Muscle layer of colon (tissue), 2 donors: ENCODE data around the gene FKBP1A.

ENCODE experiments used
- H3K27ac ChIP-seq: one replicate; pipeline ENCODE4 v1.7.0; 2013; ENCODE audit warnings: low read depth, mild to moderate bottlenecking, low read length, moderate library complexity
- H3K27me3 ChIP-seq, 2 donors: one replicate each; pipeline ENCODE4 v1.7.0; 2013; ENCODE audit warnings: low read length in 2 of 2, mild to moderate bottlenecking in 2 of 2; ENCODE audit not compliant: insufficient read depth in 2 of 2, control insufficient read depth in 1 of 2
- H3K36me3 ChIP-seq: one replicate; pipeline ENCODE4 v1.7.0; 2013; ENCODE audit warnings: mild to moderate bottlenecking, low read length; ENCODE audit not compliant: insufficient read depth
- H3K4me1 ChIP-seq: one replicate; pipeline ENCODE4 v1.7.0; 2013; ENCODE audit warnings: mild to moderate bottlenecking, low read length; ENCODE audit not compliant: insufficient read depth
- H3K4me3 ChIP-seq, 2 donors: one replicate each; pipeline ENCODE4 v1.7.0; 2013; ENCODE audit warnings: low read length in 2 of 2, low read depth in 1 of 2, mild to moderate bottlenecking in 1 of 2, moderate library complexity in 1 of 2
- H3K9ac ChIP-seq: one replicate; pipeline ENCODE4 v1.7.0; 2013; ENCODE audit warnings: low read length
- H3K9me3 ChIP-seq: one replicate; pipeline ENCODE4 v1.7.0; 2013; ENCODE audit warnings: mild to moderate bottlenecking, low read length
- donor health status: abdominal sarcoma.
- donor health status: Adenocarcinoma of cecum.

The FKBP1A gene

DNA sequence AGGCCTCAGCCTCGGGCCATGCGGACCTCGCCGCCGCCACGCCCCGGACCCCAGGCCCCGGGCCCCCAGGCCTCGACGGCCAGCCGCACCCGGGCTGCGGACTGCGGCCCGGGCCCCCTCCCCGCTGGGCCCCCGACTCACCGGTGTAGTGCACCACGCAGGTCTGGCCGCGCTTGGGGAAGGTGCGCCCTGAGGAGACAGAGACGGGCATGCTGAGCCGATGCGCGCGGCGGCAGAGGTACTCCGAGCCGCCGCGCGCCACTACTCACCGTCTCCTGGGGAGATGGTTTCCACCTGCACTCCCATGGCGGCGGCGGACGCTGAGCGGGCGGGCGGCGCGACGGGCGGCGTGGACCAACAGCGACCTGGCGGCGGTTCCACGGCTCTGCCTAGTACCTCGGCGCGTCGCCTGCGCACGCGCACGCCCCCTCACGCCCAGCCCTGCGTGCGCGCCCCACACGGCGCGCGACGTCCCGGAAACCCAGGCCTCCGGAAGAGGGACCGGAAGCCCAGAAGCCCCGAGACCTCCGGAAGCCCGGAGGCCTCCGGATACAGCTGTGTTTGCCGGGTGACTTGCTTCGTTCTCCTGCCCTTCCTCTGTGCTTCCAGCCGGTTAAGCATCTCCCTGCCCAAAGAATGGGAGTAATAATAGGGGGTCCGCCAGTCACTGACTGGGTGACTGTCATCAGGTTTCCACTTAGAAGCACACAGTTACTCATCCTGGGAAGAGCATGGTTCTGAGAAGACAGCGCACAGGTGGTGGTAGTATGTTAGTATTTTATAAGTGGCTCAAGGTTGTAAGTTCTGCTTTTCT, at the start of gene FKBP1A:
TSS of gene FKBP1A (minus strand) at position 362 of the 814 bp plus-strand sequence. CDS start at position 306, 56 bp downstream.
- Histone ChIP-seq H3K4me1 (peaks cover 41% of the 10 kb centered on the region), H3K9me3 (no peaks in the 10 kb centered on the region), H3K9ac (peak within 1 kb of the TSS; percentile 78), H3K36me3 (no peaks in the 10 kb centered on the region), H3K27me3 (peaks cover 0 to 4% of the 10 kb centered on the region in 2 donors), H3K27ac (peak within 1 kb of the TSS; percentile 91), H3K4me3 (peak within 1 kb of the TSS; percentile 88 to 89)

DNA sequence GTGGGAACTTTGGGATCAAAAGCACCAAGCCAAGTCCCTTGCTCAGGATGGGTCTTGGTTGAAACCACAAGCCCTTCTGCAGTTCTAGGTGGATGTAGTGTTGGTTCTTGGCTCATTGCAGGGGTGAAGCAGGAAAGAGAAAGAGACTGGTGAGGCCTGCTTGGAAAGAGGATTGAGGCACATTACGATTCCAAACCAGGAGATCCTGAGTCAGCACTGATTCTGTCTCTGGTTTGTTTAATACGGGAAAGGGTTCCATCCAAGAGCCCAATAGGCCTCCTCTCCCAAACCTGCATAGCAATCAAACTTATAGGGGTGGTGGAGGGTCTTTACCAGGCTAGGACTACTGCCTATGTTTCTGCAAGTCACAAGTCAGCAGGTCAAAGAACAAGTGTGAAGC, 49.5 kb upstream of the FKBP1A start:
- Histone ChIP-seq H3K36me3 (peaks cover 65% of the 10 kb centered on the region), H3K9me3 (no peaks in the 10 kb centered on the region), H3K27me3 (no peaks in the 10 kb centered on the region), H3K9ac (no peak overlapping the region), H3K27ac (no peak overlapping the region), H3K4me1 (no peaks in the 10 kb centered on the region), H3K4me3 (no peak overlapping the region)

DNA sequence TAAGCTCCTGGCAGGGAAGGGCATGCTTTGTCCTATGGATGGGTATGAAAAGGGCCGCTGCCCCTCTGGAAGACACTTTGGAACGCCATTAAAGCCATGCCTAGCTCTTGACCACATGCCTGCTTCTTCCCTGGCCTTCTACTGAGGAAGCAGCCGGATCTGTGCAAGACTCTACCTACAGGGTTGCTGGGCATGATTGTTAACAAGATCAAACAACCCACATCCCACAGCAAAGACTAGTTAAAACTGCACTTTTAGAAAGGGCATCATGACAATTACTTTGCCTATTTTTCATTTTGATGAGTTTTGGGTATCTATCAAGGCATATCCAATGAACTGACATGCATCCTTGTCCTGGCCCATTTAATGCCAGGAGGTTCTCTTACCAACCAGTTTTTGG, 48.3 kb upstream of the FKBP1A start:
- no peaks in the 10 kb centered on the region for H3K27me3 ChIP-seq
- H3K36me3 ChIP-seq = peaks cover 54% of the 10 kb centered on the region
- no peak overlapping the region for H3K27ac ChIP-seq
- no peaks in the 10 kb centered on the region for H3K9me3 ChIP-seq
- H3K9ac ChIP-seq = no peak overlapping the region
- no peak overlapping the region for H3K4me3 ChIP-seq
- no peaks in the 10 kb centered on the region for H3K4me1 ChIP-seq

DNA sequence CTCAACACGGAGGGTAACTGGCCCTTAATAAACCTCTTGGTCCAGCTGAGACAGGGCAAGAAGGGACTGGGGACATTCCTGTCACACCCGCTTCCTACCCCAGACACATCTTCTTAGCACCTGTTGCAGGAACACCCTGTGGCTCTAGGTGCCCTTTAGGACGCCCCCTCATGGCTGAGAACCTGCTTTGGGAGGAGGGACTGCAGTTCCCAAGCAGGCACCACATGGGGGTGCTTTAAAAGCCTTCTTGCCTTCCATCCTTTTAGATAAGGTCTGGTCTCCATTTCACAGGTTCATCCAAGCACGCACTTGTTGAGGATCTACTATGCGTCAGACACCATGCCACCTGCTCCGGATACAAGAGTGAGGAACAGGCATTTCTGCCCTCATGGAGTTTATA, 47.2 kb upstream of the FKBP1A start:
- Histone ChIP-seq H3K4me1 (no peaks in the 10 kb centered on the region), H3K27me3 (no peaks in the 10 kb centered on the region), H3K9ac (no peak overlapping the region), H3K36me3 (peaks cover 42% of the 10 kb centered on the region), H3K4me3 (no peak overlapping the region), H3K27ac (no peak overlapping the region), H3K9me3 (no peaks in the 10 kb centered on the region)

DNA sequence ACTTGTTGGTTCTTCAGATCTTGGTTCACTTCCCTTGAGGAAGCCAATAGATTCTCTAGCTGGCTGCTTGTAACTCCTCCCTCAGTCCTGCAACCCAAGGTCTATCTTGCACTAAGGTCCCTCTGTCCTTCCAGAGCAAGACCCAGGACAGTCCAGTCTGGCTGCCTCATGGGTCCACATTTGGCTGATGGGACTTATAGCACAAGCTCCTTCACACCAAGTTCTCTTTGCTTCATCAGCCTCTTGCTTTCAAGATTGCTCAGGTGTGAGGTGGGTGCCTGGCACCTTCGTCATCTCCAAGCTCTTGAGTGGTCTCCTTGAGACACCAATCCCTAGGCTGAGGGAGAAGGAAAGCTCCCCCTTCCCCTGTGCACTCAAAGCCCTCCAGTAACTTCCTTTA, 45.5 kb upstream of the FKBP1A start:
- Histone ChIP-seq H3K9ac (no peak overlapping the region), H3K27ac (no peak overlapping the region), H3K4me3 (no peak overlapping the region), H3K27me3 (no peaks in the 10 kb centered on the region), H3K36me3 (peaks cover 26% of the 10 kb centered on the region), H3K9me3 (no peaks in the 10 kb centered on the region), H3K4me1 (no peaks in the 10 kb centered on the region)

DNA sequence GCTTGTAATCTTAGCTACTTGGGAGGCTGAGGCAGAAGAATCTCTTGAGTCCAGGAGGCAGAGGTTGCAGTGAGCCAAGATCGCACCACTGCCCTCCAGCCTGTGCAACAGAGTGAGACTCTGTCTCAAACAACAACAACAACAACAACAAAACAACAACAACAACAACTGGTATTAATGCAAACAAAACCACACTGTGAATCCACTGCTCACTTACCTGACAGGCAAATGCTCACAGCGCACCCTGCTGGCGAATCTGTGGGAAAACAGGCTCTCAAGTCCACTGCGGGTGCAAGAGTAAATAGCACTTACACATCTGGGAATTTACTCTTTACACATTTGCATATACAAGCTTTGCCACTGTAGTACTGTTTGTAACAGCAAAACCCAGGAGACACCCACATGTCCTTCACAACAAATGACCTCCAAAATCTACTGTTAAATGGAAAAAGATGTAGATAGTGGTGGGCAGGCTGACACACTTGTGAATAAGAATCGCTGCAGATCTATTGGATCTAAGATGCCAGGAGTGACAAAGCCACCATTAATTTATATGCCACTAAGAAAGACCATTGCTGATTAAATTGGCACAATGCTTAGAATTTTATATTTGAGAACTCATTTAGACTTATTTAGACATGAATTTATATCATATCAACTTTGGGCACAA, 44.5 kb upstream of the FKBP1A start:
- Histone ChIP-seq H3K9ac (no peak overlapping the region), H3K36me3 (peaks cover 16% of the 10 kb centered on the region), H3K27ac (no peak overlapping the region), H3K9me3 (no peaks in the 10 kb centered on the region), H3K27me3 (no peaks in the 10 kb centered on the region), H3K4me3 (no peak overlapping the region), H3K4me1 (no peaks in the 10 kb centered on the region)

DNA sequence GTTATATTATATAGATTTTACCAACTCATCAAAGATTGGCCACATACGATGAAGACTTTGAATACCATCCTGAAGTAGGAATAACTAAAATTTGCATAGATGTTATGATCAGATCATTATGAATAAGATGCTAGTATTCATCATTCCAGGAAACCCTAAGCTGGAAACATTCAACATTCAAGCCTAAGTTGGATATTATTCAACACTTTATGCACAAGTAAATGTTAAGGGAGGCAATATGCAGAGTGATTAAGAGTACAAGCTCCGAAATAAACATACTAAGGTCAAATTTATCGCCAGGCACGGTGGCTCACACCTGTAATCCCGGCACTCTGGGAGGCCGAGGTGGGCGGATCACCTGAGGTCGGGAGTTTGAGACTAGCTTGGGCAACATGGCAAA, 43.4 kb upstream of the FKBP1A start:
- H3K36me3 ChIP-seq = peaks cover 5% of the 10 kb centered on the region
- no peak overlapping the region for H3K27ac ChIP-seq
- no peaks in the 10 kb centered on the region for H3K27me3 ChIP-seq
- no peaks in the 10 kb centered on the region for H3K4me1 ChIP-seq
- H3K9ac ChIP-seq = no peak overlapping the region
- H3K9me3 ChIP-seq = no peaks in the 10 kb centered on the region
- H3K4me3 ChIP-seq = no peak overlapping the region

DNA sequence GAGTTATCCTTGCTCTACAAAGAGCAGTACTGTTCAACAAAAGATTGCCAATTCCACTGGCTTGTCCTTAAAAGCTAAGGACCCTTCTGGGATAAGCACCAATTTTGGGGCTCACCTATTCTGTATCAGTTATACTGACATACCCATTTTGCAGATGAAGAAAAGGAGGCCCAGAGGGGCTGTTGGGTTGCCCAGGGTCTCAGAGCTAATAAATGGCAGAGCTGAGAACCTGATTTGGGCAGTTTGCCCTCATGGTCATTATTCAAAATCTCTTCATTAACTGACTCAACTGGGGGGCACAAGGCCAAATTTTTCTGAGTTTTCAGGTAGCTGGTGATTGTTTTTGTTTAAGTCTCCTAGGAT, 42.5 kb upstream of the FKBP1A start:
- H3K9me3 ChIP-seq = no peaks in the 10 kb centered on the region
- no peaks in the 10 kb centered on the region for H3K27me3 ChIP-seq
- H3K27ac ChIP-seq = no peak overlapping the region
- no peak overlapping the region for H3K4me3 ChIP-seq
- no peaks in the 10 kb centered on the region for H3K4me1 ChIP-seq
- H3K36me3 ChIP-seq = peaks cover 4% of the 10 kb centered on the region
- no peak overlapping the region for H3K9ac ChIP-seq

DNA sequence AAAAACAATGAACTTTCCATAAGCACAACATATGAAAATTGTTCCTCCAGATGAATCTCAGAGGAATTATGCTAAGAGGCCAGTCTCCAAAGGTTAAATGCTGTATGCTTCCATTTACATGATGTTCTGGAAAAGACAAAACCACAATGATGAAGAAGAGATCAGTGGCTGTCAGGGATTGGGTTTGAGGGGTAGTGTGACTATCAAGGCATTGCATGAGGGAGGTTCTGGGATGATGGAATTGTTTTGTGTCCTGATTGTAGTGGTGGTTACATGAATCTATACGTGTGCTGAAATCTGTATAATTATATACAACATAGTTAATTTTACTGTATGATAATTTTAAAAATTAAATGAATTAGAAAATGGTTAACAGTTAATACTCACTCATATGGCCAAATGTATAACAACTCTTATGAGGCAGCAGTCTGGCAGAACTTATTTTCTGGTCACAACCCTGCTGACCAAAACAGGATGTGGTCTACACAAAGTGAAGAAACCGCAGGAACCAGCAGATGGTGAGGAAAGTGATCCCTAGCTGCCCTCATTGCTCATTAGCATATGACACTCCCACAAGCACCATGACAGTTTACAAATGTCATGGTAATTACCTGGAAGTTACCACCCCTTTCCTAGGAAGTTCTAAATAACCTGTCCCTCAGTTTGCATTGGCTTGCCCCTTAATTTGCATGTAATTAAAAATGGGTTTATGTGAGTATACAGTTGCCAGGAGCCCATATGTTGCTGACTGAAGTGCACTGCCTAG, 41.9 kb upstream of the FKBP1A start:
- H3K27me3 ChIP-seq = no peaks in the 10 kb centered on the region
- no peaks in the 10 kb centered on the region for H3K9me3 ChIP-seq
- no peak overlapping the region for H3K9ac ChIP-seq
- no peak overlapping the region for H3K4me3 ChIP-seq
- peaks cover 3% of the 10 kb centered on the region for H3K36me3 ChIP-seq
- H3K27ac ChIP-seq = no peak overlapping the region
- no peaks in the 10 kb centered on the region for H3K4me1 ChIP-seq

DNA sequence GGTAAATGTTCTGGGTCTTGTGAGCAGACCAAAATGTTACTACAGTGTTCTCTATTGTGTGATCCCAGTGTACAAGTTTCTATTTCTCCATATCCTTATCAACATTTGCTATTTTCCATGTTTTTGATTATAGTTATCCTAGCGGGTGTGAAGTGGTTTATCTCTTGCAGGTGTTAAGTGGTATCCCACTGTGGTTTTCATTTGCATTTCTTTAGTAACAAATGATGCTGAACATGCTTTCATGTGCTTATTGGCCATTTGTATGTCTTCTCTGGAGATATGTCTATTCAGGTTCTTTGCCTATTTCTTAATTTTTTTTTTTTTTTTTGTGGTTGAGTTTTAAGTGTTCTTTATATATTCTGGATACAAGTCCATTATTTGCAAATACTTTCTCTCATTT, 38.3 kb upstream of the FKBP1A start:
- Histone ChIP-seq H3K4me1 (no peaks in the 10 kb centered on the region), H3K4me3 (no peak overlapping the region), H3K36me3 (no peaks in the 10 kb centered on the region)

DNA sequence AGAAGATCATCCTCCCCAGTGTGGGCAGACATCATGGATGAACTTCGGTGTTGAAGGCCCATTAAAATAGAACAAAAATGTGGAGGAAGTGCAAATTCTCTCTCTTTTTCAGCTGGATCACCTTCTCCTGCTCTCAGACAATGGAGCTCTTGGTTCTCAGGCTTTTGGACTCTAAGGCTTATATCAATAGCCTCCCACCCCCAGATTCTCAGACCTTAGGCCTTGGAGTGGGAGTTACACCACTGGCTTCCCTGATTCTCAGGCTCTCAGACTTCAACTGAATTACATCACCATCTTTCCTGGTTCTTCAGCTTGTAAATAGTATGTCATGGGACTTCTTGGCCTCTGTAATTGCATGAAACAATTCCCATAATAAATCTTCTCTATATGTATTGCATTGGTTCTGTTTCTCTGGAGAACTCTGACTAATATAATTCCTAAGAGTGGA, 37.2 kb upstream of the FKBP1A start:
- H3K27me3 ChIP-seq = no peaks in the 10 kb centered on the region

More for the DNA sequence above, 38.3 kb upstream of the FKBP1A start:
- H3K9me3 ChIP-seq = no peaks in the 10 kb centered on the region
- no peak overlapping the region for H3K9ac ChIP-seq
- no peak overlapping the region for H3K27ac ChIP-seq
- H3K27me3 ChIP-seq = no peaks in the 10 kb centered on the region

More for the DNA sequence above, 37.2 kb upstream of the FKBP1A start:
- H3K27ac ChIP-seq = no peak overlapping the region
- no peaks in the 10 kb centered on the region for H3K9me3 ChIP-seq
- no peak overlapping the region for H3K4me3 ChIP-seq
- no peaks in the 10 kb centered on the region for H3K4me1 ChIP-seq
- no peak overlapping the region for H3K9ac ChIP-seq
- no peaks in the 10 kb centered on the region for H3K36me3 ChIP-seq
